K562 (cell line): Measurements from ENCODE around the gene ABCB9.

Source experiments
- CBFB ChIP-seq: sonication (generic); formaldehyde crosslinking; IDR thresholded peaks from 2 replicates; pipeline ENCODE4 v1.4.0; 2020; ENCODE audit warnings: mild to moderate bottlenecking, missing genetic modification reagents
- MAZ ChIP-seq, 2 experiments: fragments of 450-650 bp in 1 of 2; sonication (generic) in 1 of 2; formaldehyde crosslinking; IDR thresholded peaks in 1 of 2; conservative IDR thresholded peaks in 1 of 2; 2 replicates each; pipeline versions ENCODE4 v1.4.0 to v1.5.0; 2020; ENCODE audit warnings: mild to moderate bottlenecking in 1 of 2, missing genetic modification reagents in 1 of 2
- NR0B1 ChIP-seq: fragments of 450-650 bp; IDR thresholded peaks from one replicate; pipeline ENCODE4 v1.6.1; 2018; ENCODE audit warnings: mild to moderate bottlenecking, moderate library complexity; ENCODE audit not compliant: partially characterized antibody
- POLR2AphosphoS5 ChIP-seq: IDR thresholded peaks from 2 replicates; pipeline ENCODE4 v1.6.1; 2011; ENCODE audit warnings: mild to moderate bottlenecking, low read depth, low read length, moderate library complexity; ENCODE audit not compliant: control insufficient read depth, insufficient read depth
- PREB ChIP-seq: sonication (generic); formaldehyde crosslinking; IDR thresholded peaks from 2 replicates; pipeline ENCODE4 v1.8.1; 2023; ENCODE audit warnings: mild to moderate bottlenecking, missing genetic modification reagents
- RFX7 ChIP-seq: fragments of 250-450 bp; sonication (Bioruptor Pico); IDR thresholded peaks from 2 replicates; pipeline ENCODE4 v1.5.1; 2021; ENCODE audit warnings: mild to moderate bottlenecking
- ZBTB34 ChIP-seq: fragments of 250-450 bp; sonication (Bioruptor Pico); IDR thresholded peaks from 2 replicates; pipeline ENCODE4 v1.8.0; 2021; ENCODE audit warnings: mild to moderate bottlenecking, moderate library complexity
- ZNF507 ChIP-seq: conservative IDR thresholded peaks from 2 replicates; pipeline ENCODE4 v1.6.1; 2017; ENCODE audit warnings: missing genetic modification characterization, missing compliant biosample characterization
- ZNF639 ChIP-seq, 2 experiments: fragments of 200-800 bp in 1 of 2; sonication (Bioruptor generic) in 1 of 2; sonication (generic) in 1 of 2; formaldehyde crosslinking in 1 of 2; IDR thresholded peaks in 1 of 2; conservative IDR thresholded peaks in 1 of 2; 2 replicates each; pipeline versions ENCODE4 v1.5.0 to v1.6.1; 2016 to 2020; ENCODE audit warnings: missing compliant biosample characterization in 1 of 2, missing genetic modification characterization in 1 of 2, missing genetic modification reagents in 1 of 2

GRCh38 chr12:122966743-122967550, 684 bp upstream of the ABCB9 start:
- no peak for TF ChIP-seq PREB
- TF ChIP-seq ZBTB34, result no peak
- TF ChIP-seq NR0B1, result no peak
- no peak for TF ChIP-seq ZNF639 (CRISPR knock-in tag; conservative IDR thresholded peaks at IDR 0.05 in 1 of 2, IDR thresholded peaks at IDR 0.05 in 1 of 2)
- no peak for TF ChIP-seq MAZ (CRISPR knock-in tag; conservative IDR thresholded peaks at IDR 0.05 in 1 of 2, IDR thresholded peaks at IDR 0.05 in 1 of 2)
- TF ChIP-seq RFX7 (CRISPR knock-in tag), result no peak
- TF ChIP-seq CBFB, result no peak
- TF ChIP-seq ZNF507 (tag), result no peak
- no peak for TF ChIP-seq POLR2AphosphoS5
